T-cell (primary cell): ENCODE data around the gene GTF2F2. TPM values are rescaled to one million over a fixed set of nuclear protein-coding genes. Genes with fewer than 3 reads are reported as not detected.
A peak's percentile ranks its signal among the peaks of the same experiment; 100 is the strongest.

ENCODE experiments used
- ATAC-seq, 4 experiments: fragments of 200-7000 bp in 3 of 4; fragments of 150-1000 bp in 1 of 4; cut with Tn5 transposase; replicated peaks in 1 of 4; 1 replicate in 3 of 4; 2 replicates in 1 of 4; pipeline ENCODE4 v1.10.0; 2021; ENCODE audit warnings: moderate library complexity in 3 of 4, mild to moderate bottlenecking in 2 of 4, moderate number of reproducible peaks in 1 of 4
- CTCF ChIA-PET, 2 donors: fragments of 300-600 bp; sonication (Branson Sonifier 250); formaldehyde crosslinking; loops; one replicate each; lab custom pipeline; 2022; ENCODE audit warnings: antibody characterized with exemption in 2 of 2; lab: Charles Lee
- POLR2A ChIA-PET, 2 donors: fragments of 300-600 bp; sonication (Branson Sonifier 250); formaldehyde crosslinking; loops; one replicate each; lab custom pipeline; 2022; ENCODE audit warnings: antibody characterized with exemption in 2 of 2; lab: Charles Lee
- DNase-seq, 35 experiments: peaks; one replicate each; pipeline versions ENCODE4 v3.0.0 to v3.0.0-alpha.2; 2013 to 2023
- H3K27ac ChIP-seq: one replicate; pipeline ENCODE4 v1.5.1; 2013; ENCODE audit warnings: low read length
- H3K27me3 ChIP-seq, 2 experiments: replicated peaks in 1 of 2; 1 replicate in 1 of 2; 2 replicates in 1 of 2; pipeline versions ENCODE4 v1.6.1 to v1.7.0; 2013; ENCODE audit warnings: low read length in 1 of 2, mixed read lengths in 1 of 2; ENCODE audit not compliant: control insufficient read depth in 2 of 2, insufficient read depth in 2 of 2; ENCODE audit errors: extremely low read depth in 1 of 2
- H3K36me3 ChIP-seq, 2 donors: 1 replicate in 1 of 2; 2 replicates in 1 of 2; pipeline versions ENCODE4 v1.6.1 to v1.7.0; 2013; ENCODE audit warnings: low read length in 1 of 2; ENCODE audit not compliant: control insufficient read depth in 2 of 2, insufficient read depth in 1 of 2; ENCODE audit errors: extremely low read depth in 1 of 2
- H3K4me1 ChIP-seq, 2 experiments: 1 replicate in 1 of 2; 2 replicates in 1 of 2; pipeline versions ENCODE4 v1.6.1 to v1.7.0; 2013; ENCODE audit warnings: low read length in 2 of 2, mixed read lengths in 1 of 2; ENCODE audit not compliant: insufficient read depth in 2 of 2, control insufficient read depth in 1 of 2; ENCODE audit errors: extremely low read depth in 1 of 2
- H3K4me3 ChIP-seq, 2 donors: 1 replicate in 1 of 2; 2 replicates in 1 of 2; pipeline versions ENCODE4 v1.5.1 to v1.7.0; 2013; ENCODE audit warnings: mild to moderate bottlenecking in 2 of 2, low read length in 1 of 2, moderate library complexity in 1 of 2; ENCODE audit not compliant: control insufficient read depth in 1 of 2; ENCODE audit errors: extremely low read depth in 1 of 2
- H3K9me3 ChIP-seq: 2 replicates; pipeline ENCODE4 v1.7.0; 2013
- H3K27ac Mint-ChIP-seq, 2 donors: one replicate each; pipeline ENCODE4 v1.8.0; 2020 to 2021; ENCODE audit warnings: mild to moderate bottlenecking in 2 of 2, mixed read lengths in 2 of 2
- H3K27me3 Mint-ChIP-seq, 2 donors: one replicate each; pipeline ENCODE4 v1.8.0; 2021 to 2022; ENCODE audit warnings: mixed read lengths in 2 of 2
- H3K36me3 Mint-ChIP-seq: one replicate; pipeline ENCODE4 v1.8.0; 2021; ENCODE audit warnings: mixed read lengths
- H3K4me1 Mint-ChIP-seq, 3 donors: one replicate each; pipeline ENCODE4 v1.8.0; 2020 to 2022; ENCODE audit warnings: mixed read lengths in 3 of 3, mild to moderate bottlenecking in 1 of 3
- H3K4me3 Mint-ChIP-seq, 3 donors: one replicate each; pipeline ENCODE4 v1.8.0; 2020 to 2022; ENCODE audit warnings: mild to moderate bottlenecking in 3 of 3, mixed read lengths in 3 of 3, moderate library complexity in 3 of 3
- H3K9me3 Mint-ChIP-seq, 3 donors: one replicate each; pipeline ENCODE4 v1.8.0; 2020 to 2022; ENCODE audit warnings: mixed read lengths in 3 of 3
- WGBS: methylation state at CpG from one replicate; pipeline ENCODE4 v1.1.5; 2013; ENCODE audit warnings: missing lambda C conversion rate; ENCODE audit not compliant: insufficient coverage; 5-methylcytosine and 5-hydroxymethylcytosine counted together
- total RNA-seq, 35 experiments: library from RNA in 6 of 35; stranded (reverse) in 6 of 35; fragments of 120-200 nt in 1 of 35; gene quantifications; one replicate each; pipeline versions ENCODE4 v1.2.1 to v1.2.4 and lab custom pipeline; 2013 to 2026

Gene GTF2F2
- total RNA-seq, 5 donors from 2014 or later (not counting 1 experiment from before 2014, with no cell fraction given): 12.9 to 17.0 (median 15.6) TPM

DNA sequence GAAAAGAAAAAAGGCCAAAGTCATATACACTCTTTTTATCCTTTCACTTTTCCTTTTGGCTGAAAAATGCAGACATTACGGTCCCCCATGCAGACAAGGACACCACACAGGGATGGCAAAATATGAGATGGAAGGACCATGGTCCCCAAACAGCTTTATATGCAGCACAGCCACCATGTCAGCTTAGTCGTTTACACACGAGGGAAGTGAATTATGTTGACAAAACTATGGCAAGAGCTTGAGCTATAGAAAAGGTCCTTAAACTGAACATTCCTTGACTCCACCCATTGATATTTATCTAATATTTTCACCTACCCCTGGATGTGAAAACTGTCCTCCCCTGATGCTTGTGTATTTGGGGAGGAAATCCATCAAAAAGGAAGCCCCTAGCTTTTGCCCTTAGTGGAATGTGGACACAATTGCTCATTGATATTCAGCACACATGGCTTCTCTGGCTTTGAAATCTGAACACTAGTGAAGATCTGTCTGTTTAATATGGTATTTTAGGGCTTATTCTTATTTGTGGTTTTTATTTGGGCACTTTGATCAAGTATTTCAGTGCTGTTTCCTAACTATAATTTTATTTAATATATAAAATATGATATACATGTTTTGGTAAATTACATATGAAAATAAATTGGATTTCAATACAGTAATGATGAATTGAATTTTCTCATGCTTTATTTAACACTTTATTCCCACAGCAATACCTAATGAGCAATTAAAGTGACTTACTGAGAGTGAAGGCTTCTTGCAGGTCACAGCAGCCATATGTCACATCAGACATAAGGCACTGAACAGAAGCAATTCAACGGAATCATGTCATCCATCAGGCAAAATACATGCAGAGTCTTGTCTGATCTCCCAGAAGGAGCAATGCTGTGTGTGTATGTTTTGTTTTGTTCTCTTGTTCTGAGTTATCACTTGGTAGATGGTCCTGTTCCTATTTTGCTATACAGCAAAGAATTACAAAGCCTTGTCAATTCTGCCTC lies 6.8 kb upstream of the GTF2F2 start:
- H3K27me3 Mint-ChIP-seq: no peaks in the 10 kb centered on the region

DNA sequence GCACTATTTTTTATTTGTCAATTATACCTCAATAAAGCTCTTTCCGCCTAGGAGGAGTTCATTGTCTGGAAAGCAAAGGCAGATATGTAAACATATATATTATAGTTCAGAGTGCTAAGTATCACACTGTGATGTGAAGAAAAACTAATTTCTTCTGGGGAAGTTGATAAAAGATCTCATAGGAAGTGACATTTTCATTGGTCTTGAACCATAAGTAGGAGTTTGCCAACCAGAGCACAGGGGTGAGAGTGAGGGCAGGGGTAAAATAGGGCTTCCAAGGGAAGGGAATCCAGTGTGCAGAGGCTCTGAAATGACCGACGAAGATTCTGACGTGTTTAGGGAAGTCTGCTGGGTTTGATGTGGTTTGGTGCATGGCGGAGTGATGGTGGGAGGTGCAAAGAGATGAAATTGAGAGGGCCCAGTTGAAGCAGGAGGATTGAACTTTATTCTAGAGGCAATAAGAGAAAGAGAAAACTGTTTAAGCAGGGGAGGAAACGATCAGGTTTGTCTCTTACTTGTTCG lies 780 bp upstream of the GTF2F2 start:
- H3K36me3 Mint-ChIP-seq: peaks cover 6% of the 10 kb centered on the region
- H3K4me3 Mint-ChIP-seq: no peak overlapping the region
- H3K27me3 Mint-ChIP-seq: no peaks in the 10 kb centered on the region
- 0% methylated on average over 6 of the region's 7 CpGs for WGBS
- Histone ChIP-seq H3K36me3 (no peaks in the 10 kb centered on the region), H3K9me3 (no peaks in the 10 kb centered on the region), H3K4me3 (peak overlapping the region; percentile 88 to 95), H3K4me1 (peaks cover 18 to 34% of the 10 kb centered on the region in 2 experiments), H3K27ac (peak overlapping the region; percentile 90), H3K27me3 (no peaks in the 10 kb centered on the region)
- no peaks in the 10 kb centered on the region for H3K9me3 Mint-ChIP-seq
- CTCF ChIA-PET: interaction anchor here (1.0 to 2.0 kb wide), 3 partner anchors 73 to 252 kb away, joined by 3 to 10 read pairs (median 3); no protein-coding TSS in a partner anchor
- POLR2A ChIA-PET: interaction anchor here in 1 of 2 donors (1.0 kb wide), 1 partner anchor 222 kb away, joined by 4 read pairs; no protein-coding TSS in a partner anchor
- peak; percentile 67 to 89 (median 81) for ATAC-seq
- H3K4me1 Mint-ChIP-seq: peaks cover 11 to 16% (median 15%) of the 10 kb centered on the region in 3 donors
- peak; percentile 26 to 89 (median 66) for DNase-seq
- no peak overlapping the region for H3K27ac Mint-ChIP-seq

More for the DNA sequence above, 6.8 kb upstream of the GTF2F2 start:
- no peaks in the 10 kb centered on the region for H3K9me3 ChIP-seq
- CTCF ChIA-PET: interaction anchor here in 1 of 2 donors (0.6 kb wide), 1 partner anchor 144 kb away, joined by 3 read pairs; no protein-coding TSS in a partner anchor
- no peak overlapping the region for H3K4me3 Mint-ChIP-seq
- DNase-seq: no peak
- no peak overlapping the region for H3K4me3 ChIP-seq
- no peaks in the 10 kb centered on the region for H3K36me3 Mint-ChIP-seq
- H3K4me1 Mint-ChIP-seq: peaks cover 0 to 8% (median 8%) of the 10 kb centered on the region in 3 donors
- H3K27ac ChIP-seq: no peak overlapping the region
- H3K27me3 ChIP-seq: peaks cover 0 to 3% of the 10 kb centered on the region in 2 experiments
- no CpG with 5 or more reads among the region's 4 CpGs for WGBS
- no peak overlapping the region for H3K27ac Mint-ChIP-seq
- H3K9me3 Mint-ChIP-seq: no peaks in the 10 kb centered on the region
- H3K4me1 ChIP-seq: no peaks in the 10 kb centered on the region
- no peaks in the 10 kb centered on the region for H3K36me3 ChIP-seq
- no peak for ATAC-seq
- POLR2A ChIA-PET: interaction anchor here in 1 of 2 donors (0.6 kb wide), 1 partner anchor 546 kb away, joined by 3 read pairs; no protein-coding TSS in a partner anchor

DNA sequence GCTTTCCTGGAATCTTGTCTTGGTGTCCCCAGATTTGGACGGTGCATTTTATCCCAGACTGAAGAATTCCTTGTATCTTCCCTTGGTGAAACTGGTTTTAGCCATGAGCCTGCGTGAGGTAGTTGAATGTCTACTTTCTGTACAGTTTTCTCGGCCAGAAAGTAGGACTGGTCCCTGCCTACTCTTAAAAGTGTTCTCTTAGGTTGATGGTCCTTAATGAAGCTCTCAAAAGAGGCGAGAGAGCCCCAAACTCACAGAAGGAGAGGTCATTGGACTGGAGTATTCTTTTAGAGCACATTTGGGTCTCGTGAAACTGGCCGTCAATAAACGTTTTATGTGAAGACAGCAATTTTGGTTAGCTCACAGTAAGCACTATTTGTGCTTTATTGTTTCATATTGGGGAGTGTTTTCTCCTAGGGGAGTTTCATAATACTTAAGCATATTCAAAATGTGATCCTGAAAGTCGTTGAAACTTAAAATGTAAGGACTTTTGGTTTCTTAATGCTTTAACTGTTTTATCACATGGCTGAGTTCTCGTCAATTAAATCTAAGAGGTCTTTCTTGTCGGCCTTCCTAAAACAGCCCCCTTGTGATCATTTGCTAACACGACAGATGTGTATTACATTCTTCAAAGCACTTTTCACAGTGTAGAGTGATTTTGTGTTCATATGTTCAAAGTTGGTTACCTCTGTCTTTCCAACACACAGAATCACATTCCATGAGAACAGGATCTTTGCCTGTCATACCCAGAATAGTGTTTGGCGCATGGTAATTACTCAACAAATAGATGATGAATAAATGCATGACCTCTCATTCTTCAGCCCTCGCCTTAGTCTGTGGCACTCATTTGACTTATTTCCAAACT lies 889 bp downstream of the GTF2F2 start:
- CTCF ChIA-PET: interaction anchor here in 1 of 2 donors (2.0 kb wide), 1 partner anchor 74 kb away, joined by 10 read pairs; no protein-coding TSS in a partner anchor
- peaks cover 18 to 34% of the 10 kb centered on the region in 2 experiments for H3K4me1 ChIP-seq
- POLR2A ChIA-PET: interaction anchor here in 1 of 2 donors (0.5 to 0.6 kb wide), 2 partner anchors 17 to 32 kb away, joined by 4 read pairs; no protein-coding TSS in a partner anchor
- peaks cover 19 to 27% (median 21%) of the 10 kb centered on the region in 3 donors for H3K4me1 Mint-ChIP-seq
- no peaks in the 10 kb centered on the region for H3K27me3 ChIP-seq
- H3K4me3 ChIP-seq: peak overlapping the region; percentile 88 to 95
- DNase-seq (peak in 3 of 35 experiments; percentile 1 to 37 (median 2)), ATAC-seq (no peak)
- no peak overlapping the region for H3K4me3 Mint-ChIP-seq
- no peaks in the 10 kb centered on the region for H3K27me3 Mint-ChIP-seq
- WGBS: 3% methylated on average over 5 of the region's 13 CpGs
- no peaks in the 10 kb centered on the region for H3K36me3 ChIP-seq
- no peaks in the 10 kb centered on the region for H3K9me3 ChIP-seq
- no peak overlapping the region for H3K27ac Mint-ChIP-seq
- H3K9me3 Mint-ChIP-seq: no peaks in the 10 kb centered on the region
- peaks cover 6% of the 10 kb centered on the region for H3K36me3 Mint-ChIP-seq
- peak overlapping the region; percentile 90 for H3K27ac ChIP-seq

DNA sequence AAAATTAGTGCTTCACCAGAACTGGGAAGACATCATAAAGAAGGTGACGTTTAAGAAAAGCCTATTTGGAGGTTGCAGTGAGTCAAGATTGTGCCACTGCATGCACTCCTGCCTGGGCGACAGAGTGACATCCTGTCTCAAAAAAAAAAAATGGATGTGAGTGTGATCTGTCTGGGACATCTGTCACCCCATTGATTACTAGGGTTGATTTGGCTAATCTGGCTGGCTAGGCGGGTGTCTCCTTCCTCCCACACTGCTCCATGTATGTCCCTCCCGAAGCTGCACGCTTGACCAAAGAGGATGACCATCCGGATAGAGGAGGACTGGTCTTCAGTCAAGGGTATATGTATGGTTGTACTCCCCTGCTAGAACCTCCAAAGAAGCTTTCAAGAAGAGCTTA lies 2.6 kb downstream of the GTF2F2 start:
- ChIA-PET POLR2A (no interaction called here), CTCF (no interaction called here)
- peak overlapping the region in 2 of 3 donors; percentile 25 to 27 for H3K4me3 Mint-ChIP-seq
- Histone ChIP-seq H3K4me3 (no peak overlapping the region), H3K27ac (no peak overlapping the region), H3K4me1 (peaks cover 19 to 36% of the 10 kb centered on the region in 2 experiments), H3K36me3 (no peaks in the 10 kb centered on the region), H3K27me3 (no peaks in the 10 kb centered on the region), H3K9me3 (no peaks in the 10 kb centered on the region)
- H3K4me1 Mint-ChIP-seq: peaks cover 19 to 31% (median 27%) of the 10 kb centered on the region in 3 donors
- no peaks in the 10 kb centered on the region for H3K9me3 Mint-ChIP-seq
- H3K27ac Mint-ChIP-seq: no peak overlapping the region
- DNase-seq: no peak
- H3K36me3 Mint-ChIP-seq: peaks cover 6% of the 10 kb centered on the region
- 78% methylated on average over 1 of the region's 6 CpGs for WGBS
- no peaks in the 10 kb centered on the region for H3K27me3 Mint-ChIP-seq
- ATAC-seq: no peak

DNA sequence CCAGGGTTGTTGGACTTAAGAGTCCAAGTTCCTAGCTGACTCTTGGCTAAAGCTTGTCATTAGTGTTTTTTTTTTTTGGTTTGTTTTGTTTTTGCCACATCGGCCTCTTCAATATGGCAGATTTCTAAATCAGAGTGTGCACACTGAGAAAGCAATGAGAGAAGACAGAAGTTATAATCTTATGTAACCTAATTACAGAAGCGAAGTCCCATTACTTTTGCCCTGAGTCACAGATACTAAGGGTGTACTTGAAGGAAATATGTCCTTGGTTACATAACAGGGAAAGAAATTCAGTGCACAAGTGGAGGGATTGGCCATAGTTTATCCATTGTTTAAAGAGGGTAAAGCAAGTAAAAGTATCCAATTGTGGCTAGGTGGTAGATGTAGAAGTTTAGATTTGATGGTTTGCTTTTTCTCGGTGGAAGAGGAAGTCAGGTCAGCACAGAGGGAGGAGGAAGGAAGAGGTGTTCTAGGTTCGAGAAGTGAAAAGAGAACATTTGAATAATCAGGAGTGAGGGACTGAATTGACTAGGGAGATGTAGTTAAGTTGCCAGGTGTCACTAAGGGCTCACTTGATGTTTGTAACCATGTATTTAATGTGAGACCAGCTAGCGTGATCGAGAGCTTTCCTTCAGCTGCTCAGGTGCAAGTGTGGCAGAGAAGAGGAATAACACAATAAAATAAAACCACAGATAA lies 12.2 kb downstream of the GTF2F2 start:
- no peak overlapping the region for H3K27ac ChIP-seq
- no peak overlapping the region for H3K4me3 Mint-ChIP-seq
- H3K27ac Mint-ChIP-seq: no peak overlapping the region
- peaks cover 0 to 3% of the 10 kb centered on the region in 2 experiments for H3K4me1 ChIP-seq
- no peaks in the 10 kb centered on the region for H3K27me3 Mint-ChIP-seq
- ATAC-seq (no peak), DNase-seq (no peak)
- no peaks in the 10 kb centered on the region for H3K9me3 ChIP-seq
- H3K9me3 Mint-ChIP-seq: peaks cover 14 to 17% (median 14%) of the 10 kb centered on the region in 3 donors
- H3K36me3 Mint-ChIP-seq: peaks cover 25% of the 10 kb centered on the region
- peaks cover 0 to 7% of the 10 kb centered on the region in 2 donors for H3K36me3 ChIP-seq
- no peaks in the 10 kb centered on the region for H3K27me3 ChIP-seq
- H3K4me3 ChIP-seq: no peak overlapping the region
- H3K4me1 Mint-ChIP-seq: peaks cover 42 to 62% (median 46%) of the 10 kb centered on the region in 3 donors
- WGBS: 36% methylated on average over 2 of the region's 6 CpGs
- POLR2A ChIA-PET: interaction anchor here in 1 of 2 donors (0.7 kb wide), 1 partner anchor 405 kb away, joined by 3 read pairs; no protein-coding TSS in a partner anchor
- CTCF ChIA-PET: no interaction called here
